MM.1S (cell line): ENCODE data around the gene PICALM.

Experiments
- DNase-seq: peaks from one replicate; pipeline ENCODE4 v3.0.0-alpha.2; 2015
- H2AFZ ChIP-seq: fragments of 300-600 bp; sonication (generic); 2 replicates; pipeline ENCODE4 v1.6.0; 2016; ENCODE audit warnings: antibody characterized with exemption, low read length
- H3F3A ChIP-seq: fragments of 300-600 bp; sonication (generic); 2 replicates; pipeline ENCODE4 v1.6.1; 2016; ENCODE audit warnings: mild to moderate bottlenecking, antibody characterized with exemption, low read length, moderate library complexity, mixed read lengths; ENCODE audit not compliant: insufficient read depth
- H3K27ac ChIP-seq: fragments of 300-600 bp; sonication (generic); 2 replicates; pipeline ENCODE4 v1.5.1; 2016; ENCODE audit warnings: mild to moderate bottlenecking, low read length
- H3K27me3 ChIP-seq: fragments of 300-600 bp; sonication (generic); replicated peaks from 2 replicates; pipeline ENCODE4 v1.6.0; 2016; ENCODE audit warnings: low read length; ENCODE audit not compliant: insufficient read depth
- H3K36me3 ChIP-seq: fragments of 300-600 bp; sonication (generic); replicated peaks from 2 replicates; pipeline ENCODE4 v1.6.1; 2016; ENCODE audit warnings: mild to moderate bottlenecking, low read length, mixed read lengths; ENCODE audit not compliant: insufficient read depth
- H3K4me1 ChIP-seq: fragments of 300-600 bp; sonication (generic); 2 replicates; pipeline ENCODE4 v1.6.1; 2016; ENCODE audit warnings: low read length, mixed read lengths
- H3K4me2 ChIP-seq: fragments of 300-600 bp; sonication (generic); 2 replicates; pipeline ENCODE4 v1.6.0; 2016; ENCODE audit warnings: low read depth, low read length
- H3K4me3 ChIP-seq: fragments of 300-600 bp; sonication (generic); 2 replicates; pipeline ENCODE4 v1.5.1; 2016; ENCODE audit warnings: low read length, mixed read lengths
- H3K79me2 ChIP-seq: fragments of 300-600 bp; sonication (generic); 2 replicates; pipeline ENCODE4 v1.6.1; 2016; ENCODE audit warnings: mixed run types, low read length, mixed read lengths
- H3K9ac ChIP-seq: fragments of 300-600 bp; sonication (generic); 2 replicates; pipeline ENCODE4 v1.6.1; 2016; ENCODE audit warnings: low read length, mixed read lengths
- H3K9me2 ChIP-seq: fragments of 300-600 bp; sonication (generic); replicated peaks from 2 replicates; pipeline ENCODE4 v1.6.1; 2016; ENCODE audit warnings: mild to moderate bottlenecking, low read length, mixed read lengths; ENCODE audit not compliant: insufficient read depth
- H3K9me3 ChIP-seq: fragments of 300-600 bp; sonication (generic); replicated peaks from 2 replicates; pipeline ENCODE4 v1.6.1; 2016; ENCODE audit warnings: mild to moderate bottlenecking, low read length, mixed read lengths; ENCODE audit not compliant: insufficient read depth
- H4K20me1 ChIP-seq: fragments of 300-600 bp; sonication (generic); 2 replicates; pipeline ENCODE4 v1.6.1; 2016; ENCODE audit warnings: mild to moderate bottlenecking, low read length, moderate library complexity, mixed read lengths; ENCODE audit not compliant: insufficient read depth
- CTCF ChIP-seq: fragments of 300-600 bp; sonication (generic); IDR thresholded peaks from 2 replicates; pipeline ENCODE4 v1.5.1; 2016; ENCODE audit warnings: antibody characterized with exemption, low read length, mixed read lengths
- EZH2 ChIP-seq: fragments of 300-600 bp; sonication (generic); optimal IDR thresholded peaks from 2 replicates; pipeline ENCODE3; 2017; ENCODE audit warnings: low read depth, mild to moderate bottlenecking, antibody characterized with exemption, low read length, mixed read lengths
- EZH2phosphoT487 ChIP-seq: fragments of 300-600 bp; sonication (generic); IDR thresholded peaks from 2 replicates; pipeline ENCODE4 v1.6.1; 2018; ENCODE audit warnings: antibody characterized with exemption, low read length

Gene PICALM

GRCh38 chr11:86117001-86117711 is 48.3 kb upstream of the PICALM start:
- DNase-seq, result no peak
- H2AFZ ChIP-seq, result no peak overlapping the region
- peaks cover 18% of the 10 kb centered on the region for H3K4me1 ChIP-seq

DNA sequence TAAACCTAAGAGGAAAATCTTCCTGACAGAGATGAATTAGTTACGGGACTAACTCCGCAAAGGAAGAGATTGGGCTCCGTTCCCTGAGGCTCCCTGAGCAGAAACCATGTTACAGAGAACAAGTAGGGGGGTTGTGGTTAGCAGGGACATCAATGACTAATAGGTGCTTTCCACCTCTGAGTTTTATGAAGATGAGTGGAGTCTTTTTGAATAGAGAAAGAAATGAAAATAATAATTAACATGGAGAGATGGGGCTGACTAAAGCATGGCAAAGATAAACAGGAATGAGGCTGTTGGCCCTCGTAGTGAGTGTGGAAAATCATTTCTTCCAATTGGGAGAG is 47.5 kb upstream of the PICALM start:
- H3K27me3 ChIP-seq, result no peaks in the 10 kb centered on the region
- no peak overlapping the region for H3K4me3 ChIP-seq
- H3F3A ChIP-seq, result no peaks in the 10 kb centered on the region
- no peaks in the 10 kb centered on the region for H3K9me3 ChIP-seq
- H3K79me2 ChIP-seq, result no peaks in the 10 kb centered on the region
- peak overlapping the region; percentile 35 for H3K4me2 ChIP-seq
- peak overlapping the region; percentile 65 for H2AFZ ChIP-seq
- no peaks in the 10 kb centered on the region for H3K36me3 ChIP-seq
- no peaks in the 10 kb centered on the region for H4K20me1 ChIP-seq
- no peak overlapping the region for H3K9ac ChIP-seq
- H3K4me1 ChIP-seq, result peaks cover 18% of the 10 kb centered on the region
- no peaks in the 10 kb centered on the region for H3K9me2 ChIP-seq
- H3K27ac ChIP-seq, result peak overlapping the region; percentile 9; the same call in 1 of the 2 replicates
- TF ChIP-seq EZH2, result no peak
- TF ChIP-seq CTCF, result no peak
- no peak for TF ChIP-seq EZH2phosphoT487
- DNase-seq, result peak; percentile 47

More at GRCh38 chr11:86117001-86117711, 48.3 kb upstream of the PICALM start:
- no peaks in the 10 kb centered on the region for H4K20me1 ChIP-seq
- no peaks in the 10 kb centered on the region for H3K27me3 ChIP-seq
- no peak overlapping the region for H3K4me3 ChIP-seq
- no peak for TF ChIP-seq EZH2
- no peak for TF ChIP-seq EZH2phosphoT487
- no peak for TF ChIP-seq CTCF
- no peaks in the 10 kb centered on the region for H3K79me2 ChIP-seq
- H3K9me2 ChIP-seq, result no peaks in the 10 kb centered on the region
- H3K27ac ChIP-seq, result no peak overlapping the region
- no peaks in the 10 kb centered on the region for H3K36me3 ChIP-seq
- H3K9ac ChIP-seq, result no peak overlapping the region
- no peaks in the 10 kb centered on the region for H3K9me3 ChIP-seq
- H3F3A ChIP-seq, result no peaks in the 10 kb centered on the region
- peak overlapping the region; percentile 35 for H3K4me2 ChIP-seq

DNA sequence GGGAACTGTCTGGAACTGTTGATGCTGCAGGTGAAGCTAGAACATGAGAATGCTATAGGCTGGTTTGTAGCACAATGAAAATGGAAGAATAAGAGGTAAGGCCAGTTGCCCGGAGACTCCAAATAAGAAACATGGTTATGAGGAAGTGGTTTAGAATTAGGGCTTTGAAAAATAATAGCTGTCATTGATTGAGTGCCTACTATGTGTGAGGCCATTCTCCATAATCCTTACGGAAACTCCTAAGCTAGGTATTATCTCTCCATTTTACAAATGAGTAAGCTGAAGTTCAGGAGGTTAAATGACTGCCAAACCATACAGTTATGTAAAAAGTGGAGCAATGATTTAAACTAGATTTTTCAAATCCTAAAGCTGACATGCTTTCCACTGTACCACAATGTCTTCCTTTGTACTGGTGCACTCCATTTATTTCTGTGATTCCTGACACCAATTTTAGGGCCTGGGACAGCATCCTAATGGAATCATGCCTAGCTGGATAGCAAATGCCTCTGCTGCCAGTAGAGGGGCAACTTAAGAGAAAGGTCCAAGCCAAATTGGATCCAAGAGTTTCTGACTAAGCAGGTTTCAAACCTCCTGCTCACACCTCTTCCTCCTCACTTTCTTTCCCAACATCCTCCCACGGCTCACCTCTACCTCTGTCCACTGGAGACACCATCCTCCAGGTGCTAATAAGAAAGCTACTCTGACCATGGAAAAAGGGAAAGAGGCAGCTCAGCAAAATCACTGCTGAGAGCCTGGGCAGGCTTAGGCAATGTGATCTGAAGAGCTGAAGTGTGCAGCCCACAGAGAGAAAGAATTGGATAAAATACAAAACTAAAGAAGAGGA is 46.9 kb upstream of the PICALM start:
- H3K4me1 ChIP-seq, result peaks cover 18% of the 10 kb centered on the region
- no peak overlapping the region for H3K4me3 ChIP-seq
- H3K79me2 ChIP-seq, result no peaks in the 10 kb centered on the region
- no peaks in the 10 kb centered on the region for H3K36me3 ChIP-seq
- no peaks in the 10 kb centered on the region for H3K27me3 ChIP-seq
- peak overlapping the region; percentile 35; the same call in 1 of the 2 replicates for H3K4me2 ChIP-seq
- H3K9ac ChIP-seq, result no peak overlapping the region
- H3K9me3 ChIP-seq, result no peaks in the 10 kb centered on the region
- peak overlapping the region; percentile 65 for H2AFZ ChIP-seq
- H3K27ac ChIP-seq, result peak overlapping the region; percentile 9; the same call in 1 of the 2 replicates
- no peaks in the 10 kb centered on the region for H4K20me1 ChIP-seq
- no peak for DNase-seq
- H3F3A ChIP-seq, result no peaks in the 10 kb centered on the region
- H3K9me2 ChIP-seq, result no peaks in the 10 kb centered on the region
- peak; percentile 10; the same call in 1 of the 2 replicates for TF ChIP-seq CTCF
- TF ChIP-seq EZH2, result no peak
